SK-N-SH (cell line): Measurements from ENCODE around the gene APC2. TPM values are rescaled to one million over a fixed set of nuclear protein-coding genes. Genes with fewer than 3 reads are reported as not detected.
A peak's percentile ranks its signal among the peaks of the same experiment; 100 is the strongest.

Experiments
- CTCF ChIA-PET: fragments of 300-600, 350-600 bp; formaldehyde crosslinking; extraction: SDS; loops from one replicate; lab custom pipeline; 2021; lab: Yijun Ruan, JAX
- POLR2A ChIA-PET: fragments of 350-600 bp; sonication (Branson Sonifier 250); formaldehyde crosslinking; extraction: SDS; loops from one replicate; lab custom pipeline; 2020; ENCODE audit warnings: antibody characterized with exemption, inconsistent platforms; lab: Yijun Ruan, JAX
- DNase-seq: peaks from one replicate; pipeline ENCODE4 v3.0.0; 2012
- H2AFZ ChIP-seq: fragments of 200-600 bp; sonication (generic); 2 replicates; pipeline ENCODE4 v1.8.1; 2016; ENCODE audit warnings: antibody characterized with exemption, mild to moderate bottlenecking, low read depth
- H3F3A ChIP-seq: fragments of 200-600 bp; sonication (generic); replicated peaks from 2 replicates; pipeline ENCODE3; 2016; ENCODE audit warnings: antibody characterized with exemption, mild to moderate bottlenecking; ENCODE audit not compliant: insufficient read depth
- H3K27ac ChIP-seq, 2 experiments: fragments of 200-500 bp in 1 of 2; fragments of 200-600 bp in 1 of 2; sonication (Bioruptor generic) in 1 of 2; sonication (generic), shearing (Covaris generic) in 1 of 2; 2 replicates each; pipeline versions ENCODE4 v1.5.1 to v1.6.1; 2014 to 2016; ENCODE audit warnings: low read depth in 2 of 2, inconsistent platforms in 1 of 2, low read length in 1 of 2, mild to moderate bottlenecking in 1 of 2, mixed read lengths in 1 of 2
- H3K27me3 ChIP-seq: fragments of 200-600 bp; sonication (generic), shearing (Covaris generic); 2 replicates; pipeline ENCODE4 v1.6.1; 2016; ENCODE audit warnings: mixed run types; ENCODE audit not compliant: insufficient read depth
- H3K36me3 ChIP-seq, 2 experiments: fragments of 200-500 bp in 1 of 2; fragments of 200-600 bp in 1 of 2; sonication (Bioruptor generic) in 1 of 2; sonication (generic) in 1 of 2; replicated peaks in 1 of 2; 2 replicates each; pipeline versions ENCODE3 to v1.5.1; 2014 to 2016; ENCODE audit warnings: low read length in 1 of 2, mild to moderate bottlenecking in 1 of 2; ENCODE audit not compliant: insufficient read depth in 2 of 2, control insufficient read depth in 1 of 2
- H3K4me1 ChIP-seq, 2 experiments: fragments of 200-500 bp in 1 of 2; fragments of 200-600 bp in 1 of 2; sonication (Bioruptor generic) in 1 of 2; sonication (generic), shearing (Covaris generic) in 1 of 2; 2 replicates each; pipeline versions ENCODE4 v1.5.1 to v1.6.1; 2014 to 2016; ENCODE audit warnings: low read depth in 1 of 2, low read length in 1 of 2, mixed run types in 1 of 2; ENCODE audit not compliant: insufficient read depth in 2 of 2, control insufficient read depth in 1 of 2
- H3K4me2 ChIP-seq: fragments of 200-600 bp; sonication (generic), shearing (Covaris generic); 2 replicates; pipeline ENCODE4 v1.6.1; 2017; ENCODE audit warnings: mixed run types
- H3K4me3 ChIP-seq, 2 experiments: fragments of 200-500 bp in 1 of 2; fragments of 200-600 bp in 1 of 2; sonication (Bioruptor generic) in 1 of 2; sonication (generic), shearing (Covaris generic) in 1 of 2; 2 replicates each; pipeline versions ENCODE4 v1.5.1 to v1.8.1; 2014 to 2016; ENCODE audit warnings: low read depth in 2 of 2, inconsistent platforms in 1 of 2, low read length in 1 of 2, mild to moderate bottlenecking in 1 of 2, mixed read lengths in 1 of 2, moderate library complexity in 1 of 2
- H3K79me2 ChIP-seq: fragments of 200-600 bp; sonication (generic); 2 replicates; pipeline ENCODE4 v1.8.1; 2017; ENCODE audit warnings: mild to moderate bottlenecking; ENCODE audit not compliant: insufficient read depth
- H3K9ac ChIP-seq: fragments of 200-600 bp; sonication (generic); 2 replicates; pipeline ENCODE4 v1.6.1; 2017; ENCODE audit warnings: mixed run types
- H3K9me2 ChIP-seq: fragments of 200-600 bp; sonication (generic); 2 replicates; pipeline ENCODE4 v1.6.1; 2017; ENCODE audit warnings: mixed run types
- H3K9me3 ChIP-seq: fragments of 200-600 bp; sonication (generic); 2 replicates; pipeline ENCODE4 v1.6.1; 2017; ENCODE audit warnings: mixed run types, mild to moderate bottlenecking, moderate library complexity
- H4K20me1 ChIP-seq: fragments of 200-600 bp; sonication (generic); 2 replicates; pipeline ENCODE4 v1.6.1; 2017; ENCODE audit warnings: mild to moderate bottlenecking, mixed run types; ENCODE audit not compliant: insufficient read depth
- EZH2phosphoT487 ChIP-seq: fragments of 200-600 bp; sonication (generic); IDR thresholded peaks from 2 replicates; pipeline ENCODE4 v1.6.1; 2017; ENCODE audit warnings: low read depth, mixed run types, mild to moderate bottlenecking, antibody characterized with exemption, moderate library complexity, borderline replicate concordance
- MXI1 ChIP-seq: IDR thresholded peaks from 2 replicates; pipeline ENCODE4 v1.6.1; 2012; ENCODE audit warnings: mild to moderate bottlenecking, low read depth, low read length, improper control_type of control experiment
- POLR2AphosphoS5 ChIP-seq: IDR thresholded peaks from 2 replicates; pipeline ENCODE4 v1.6.1; 2012; ENCODE audit warnings: low read depth, low read length
- SIN3A ChIP-seq: IDR thresholded peaks from 2 replicates; pipeline ENCODE4 v1.6.1; 2012; ENCODE audit warnings: low read depth, mild to moderate bottlenecking, low read length, moderate library complexity, borderline replicate concordance
- WGBS: methylation state at CpG from one replicate; pipeline ENCODE4 v1.1.6; 2017; ENCODE audit warnings: low lambda C conversion rate; 5-methylcytosine and 5-hydroxymethylcytosine counted together
- polyA plus RNA-seq, 3 experiments: library from polyadenylated mRNA; depleted of rRNA; stranded (reverse); fragments of >200 nt; gene quantifications; 2 replicates each; pipeline ENCODE4 v1.2.3, GENCODE V29; 2012
- TF ChIP-seq, protein P1 (sequence below): IDR thresholded peaks from 2 replicates; pipeline ENCODE4 v1.6.1; 2012; ENCODE audit warnings: mild to moderate bottlenecking, low read depth, low read length, moderate library complexity

APC2 gene
- polyA plus RNA-seq, 1 of the 3 experiments (the other 2 are of a cell fraction): 1.3 TPM

- Histone ChIP-seq H3K9me3 (no peaks in the 10 kb centered on the region), H3K27ac (peak overlapping the region in 1 of 2 experiments; percentile 47; a peak in 1 of 4 replicates), H3F3A (no peaks in the 10 kb centered on the region), H3K36me3 (peaks cover 6 to 22% of the 10 kb centered on the region in 2 experiments), H3K4me1 (peaks cover 0 to 16% of the 10 kb centered on the region in 2 experiments; a peak in 1 of 4 replicates), H3K4me3 (no peak overlapping the region; a peak in 1 of 4 replicates), H3K4me2 (no peak overlapping the region), H3K9me2 (no peaks in the 10 kb centered on the region), H3K27me3 (no peaks in the 10 kb centered on the region), H3K79me2 (peaks cover 36% of the 10 kb centered on the region), H3K9ac (no peak overlapping the region), H4K20me1 (peaks cover 36% of the 10 kb centered on the region), H2AFZ (no peak overlapping the region)
- ChIA-PET POLR2A (interaction anchor here (0.7 to 2.0 kb wide), 5 partner anchors 11 to 23 kb away, joined by 3 to 10 read pairs (median 5); partner anchors contain the start of gene REEP6), CTCF (interaction anchor here (1.0 to 3.5 kb wide), 6 partner anchors 10 to 32 kb away, joined by 3 to 21 read pairs (median 4); no protein-coding TSS in a partner anchor)
- WGBS: 83% methylated on average over 38 of the region's 44 CpGs
- DNase-seq: peak; percentile 69
- TF ChIP-seq MXI1: no peak
- TF ChIP-seq, protein P1, sequence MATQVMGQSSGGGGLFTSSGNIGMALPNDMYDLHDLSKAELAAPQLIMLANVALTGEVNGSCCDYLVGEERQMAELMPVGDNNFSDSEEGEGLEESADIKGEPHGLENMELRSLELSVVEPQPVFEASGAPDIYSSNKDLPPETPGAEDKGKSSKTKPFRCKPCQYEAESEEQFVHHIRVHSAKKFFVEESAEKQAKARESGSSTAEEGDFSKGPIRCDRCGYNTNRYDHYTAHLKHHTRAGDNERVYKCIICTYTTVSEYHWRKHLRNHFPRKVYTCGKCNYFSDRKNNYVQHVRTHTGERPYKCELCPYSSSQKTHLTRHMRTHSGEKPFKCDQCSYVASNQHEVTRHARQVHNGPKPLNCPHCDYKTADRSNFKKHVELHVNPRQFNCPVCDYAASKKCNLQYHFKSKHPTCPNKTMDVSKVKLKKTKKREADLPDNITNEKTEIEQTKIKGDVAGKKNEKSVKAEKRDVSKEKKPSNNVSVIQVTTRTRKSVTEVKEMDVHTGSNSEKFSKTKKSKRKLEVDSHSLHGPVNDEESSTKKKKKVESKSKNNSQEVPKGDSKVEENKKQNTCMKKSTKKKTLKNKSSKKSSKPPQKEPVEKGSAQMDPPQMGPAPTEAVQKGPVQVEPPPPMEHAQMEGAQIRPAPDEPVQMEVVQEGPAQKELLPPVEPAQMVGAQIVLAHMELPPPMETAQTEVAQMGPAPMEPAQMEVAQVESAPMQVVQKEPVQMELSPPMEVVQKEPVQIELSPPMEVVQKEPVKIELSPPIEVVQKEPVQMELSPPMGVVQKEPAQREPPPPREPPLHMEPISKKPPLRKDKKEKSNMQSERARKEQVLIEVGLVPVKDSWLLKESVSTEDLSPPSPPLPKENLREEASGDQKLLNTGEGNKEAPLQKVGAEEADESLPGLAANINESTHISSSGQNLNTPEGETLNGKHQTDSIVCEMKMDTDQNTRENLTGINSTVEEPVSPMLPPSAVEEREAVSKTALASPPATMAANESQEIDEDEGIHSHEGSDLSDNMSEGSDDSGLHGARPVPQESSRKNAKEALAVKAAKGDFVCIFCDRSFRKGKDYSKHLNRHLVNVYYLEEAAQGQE: no peak
- no peak for TF ChIP-seq EZH2phosphoT487
- peak; percentile 21; the same call in 1 of the 2 replicates for TF ChIP-seq POLR2AphosphoS5
These were observed 22.5 kb downstream of the APC2 start for GRCh38 chr19:1472231-1473084.

- ChIA-PET CTCF (interaction anchor here (0.7 to 3.5 kb wide), 4 partner anchors 21 to 73 kb away, joined by 3 to 21 read pairs (median 4); no protein-coding TSS in a partner anchor), POLR2A (interaction anchor here (2.0 kb wide), 1 partner anchor 18 kb away, joined by 10 read pairs; no protein-coding TSS in a partner anchor)
- TF ChIP-seq SIN3A: no peak
- no peak overlapping the region for H3K9ac ChIP-seq
- H3K27ac ChIP-seq: peak overlapping the region in 1 of 2 experiments; percentile 47; a peak in 1 of 4 replicates
- no peak overlapping the region for H3K4me2 ChIP-seq
- H3K4me1 ChIP-seq: peaks cover 3 to 16% of the 10 kb centered on the region in 2 experiments; a peak in 1 of 4 replicates
- H3K4me3 ChIP-seq: no peak overlapping the region; a peak in 1 of 4 replicates
- no peaks in the 10 kb centered on the region for H3K27me3 ChIP-seq
- H3K79me2 ChIP-seq: peaks cover 44% of the 10 kb centered on the region
- peaks cover 36% of the 10 kb centered on the region for H4K20me1 ChIP-seq
- 85% methylated on average over 14 of the region's 20 CpGs for WGBS
- DNase-seq: peak; percentile 58
- no peak overlapping the region for H2AFZ ChIP-seq
- H3F3A ChIP-seq: no peaks in the 10 kb centered on the region
- no peaks in the 10 kb centered on the region for H3K9me2 ChIP-seq
- peaks cover 7 to 17% of the 10 kb centered on the region in 2 experiments for H3K36me3 ChIP-seq
- H3K9me3 ChIP-seq: no peaks in the 10 kb centered on the region
These were observed 23.3 kb downstream of the APC2 start for GRCh38 chr19:1473085-1473851.
